GM12878 (cell line): ENCODE results near the gene ORM2. TPM values are rescaled to one million over a fixed set of nuclear protein-coding genes. Genes with fewer than 3 reads are reported as not detected.

Source experiments
- ATAC-seq: fragments of 200-7000 bp; cut with Tn5 transposase; 3 replicates; pipeline ENCODE4 v1.9.1; 2020; ENCODE audit warnings: mild to moderate bottlenecking, moderate library complexity
- BruUV-seq: library from RNA; stranded (reverse); fragments of 400-500 nt; replicated peaks from 2 replicates; lab custom pipeline; 2021; lab: Mats Ljungman, UMichigan
- CTCF ChIA-PET: fragments of 300-600 bp; sonication (Branson Sonifier 250); formaldehyde crosslinking; extraction: SDS; loops from one replicate; lab custom pipeline; 2021; ENCODE audit warnings: inconsistent platforms; lab: Yijun Ruan, JAX
- POLR2A ChIA-PET: fragments of 350-600 bp; formaldehyde crosslinking; extraction: SDS; loops from one replicate; lab custom pipeline; 2021; ENCODE audit warnings: inconsistent platforms; lab: Charles Lee
- RAD21 ChIA-PET: fragments of 300-600 bp; sonication (Branson Sonifier 250); formaldehyde crosslinking; loops from one replicate; lab custom pipeline; 2023; ENCODE audit warnings: antibody characterized with exemption; ENCODE audit not compliant: unreplicated experiment; lab: Charles Lee
- SMC1A ChIA-PET: fragments of 300-600 bp; sonication (Branson Sonifier 250); formaldehyde crosslinking; loops from one replicate; lab custom pipeline; 2023; ENCODE audit not compliant: unreplicated experiment, uncharacterized antibody; lab: Charles Lee
- DNase-seq: peaks from one replicate; pipeline ENCODE4 v3.0.0-alpha.2; 2011; ENCODE audit warnings: low read depth, low spot score
- FAIRE-seq: peaks from 3 replicates; lab custom pipeline; 2011; peaks lifted over from hg19 to GRCh38; lab: Jason Lieb, UNC
- H2AFZ ChIP-seq: 2 replicates; pipeline ENCODE4 v1.6.0; 2011; ENCODE audit warnings: low read depth, low read length, control low read depth; ENCODE audit not compliant: control insufficient read depth
- H3K27ac ChIP-seq: 2 replicates; pipeline ENCODE4 v1.5.1; 2011; ENCODE audit warnings: control low read depth; ENCODE audit not compliant: control insufficient read depth, insufficient read depth
- H3K27me3 ChIP-seq, 2 experiments: replicated peaks in 1 of 2; 2 replicates each; pipeline versions ENCODE4 v1.6.0 to v1.6.1; 2011; ENCODE audit warnings: low read length in 1 of 2; ENCODE audit not compliant: control insufficient read depth in 2 of 2, insufficient read depth in 2 of 2
- H3K36me3 ChIP-seq, 2 experiments: 2 replicates each; pipeline ENCODE4 v1.5.1; 2011; ENCODE audit warnings: low read length in 1 of 2; ENCODE audit not compliant: control insufficient read depth in 2 of 2, insufficient read depth in 2 of 2
- H3K4me1 ChIP-seq: 2 replicates; pipeline ENCODE4 v1.6.1; 2011; ENCODE audit warnings: mild to moderate bottlenecking, low read length, moderate library complexity, mixed read lengths; ENCODE audit not compliant: control insufficient read depth, insufficient read depth
- H3K4me2 ChIP-seq: 2 replicates; pipeline ENCODE4 v1.6.0; 2011; ENCODE audit warnings: control low read depth; ENCODE audit not compliant: control insufficient read depth, insufficient read depth
- H3K4me3 ChIP-seq: fragments of 200-600 bp; sonication (generic); 2 replicates; pipeline ENCODE4 v1.5.1; 2016
- H3K79me2 ChIP-seq: 2 replicates; pipeline ENCODE4 v1.6.0; 2011; ENCODE audit warnings: low read length; ENCODE audit not compliant: control insufficient read depth, insufficient read depth
- H3K9ac ChIP-seq: 2 replicates; pipeline ENCODE4 v1.8.0; 2011; ENCODE audit warnings: low read length, control low read depth, mixed read lengths; ENCODE audit not compliant: control insufficient read depth, insufficient read depth
- H3K9me3 ChIP-seq: replicated peaks from 3 replicates; pipeline ENCODE4 v1.5.1; 2011; ENCODE audit warnings: mild to moderate bottlenecking, low read length; ENCODE audit not compliant: control insufficient read depth, insufficient read depth
- H4K20me1 ChIP-seq: 2 replicates; pipeline ENCODE4 v1.6.0; 2011; ENCODE audit not compliant: control insufficient read depth, insufficient read depth
- ASH2L ChIP-seq: fragments of 300-600, 200-600 bp; sonication (generic); IDR thresholded peaks from 2 replicates; pipeline ENCODE4 v1.6.1; 2017; ENCODE audit warnings: low read depth, mild to moderate bottlenecking, borderline replicate concordance
- ATF2 ChIP-seq: IDR thresholded peaks from 2 replicates; pipeline ENCODE4 v1.6.1; 2012; ENCODE audit warnings: low read length, inconsistent platforms
- ELK1 ChIP-seq: IDR thresholded peaks from 2 replicates; pipeline ENCODE4 v1.6.1; 2012; ENCODE audit warnings: low read depth, low read length, improper control_type of control experiment
- HSF1 ChIP-seq: fragments of 150-350 bp; IDR thresholded peaks from 2 replicates; pipeline ENCODE4 v1.6.1; 2014; ENCODE audit warnings: mild to moderate bottlenecking, low read depth, low read length
- JUND ChIP-seq: IDR thresholded peaks from 2 replicates; pipeline ENCODE4 v1.6.1; 2012; ENCODE audit warnings: low read depth, mild to moderate bottlenecking, low read length, improper control_type of control experiment, moderate library complexity
- MYC ChIP-seq: IDR thresholded peaks from 2 replicates; pipeline ENCODE4 v1.6.1; 2011; ENCODE audit warnings: mild to moderate bottlenecking, low read length, moderate library complexity, inconsistent platforms; ENCODE audit not compliant: insufficient read depth, insufficient replicate concordance, insufficient read length, severe bottlenecking
- PBX3 ChIP-seq: IDR thresholded peaks from 2 replicates; pipeline ENCODE4 v1.6.1; 2011; ENCODE audit warnings: mild to moderate bottlenecking, low read depth, low read length, moderate library complexity; ENCODE audit not compliant: insufficient replicate concordance
- SRF ChIP-seq, 2 experiments: IDR thresholded peaks; 2 replicates each; pipeline ENCODE4 v1.6.1; 2011; ENCODE audit warnings: low read depth in 2 of 2, low read length in 2 of 2, mild to moderate bottlenecking in 1 of 2, moderate library complexity in 1 of 2
- TAF1 ChIP-seq: IDR thresholded peaks from 2 replicates; pipeline ENCODE4 v1.6.1; 2011; ENCODE audit warnings: mild to moderate bottlenecking, low read depth, low read length, borderline replicate concordance
- WGBS: methylation state at CpG from one replicate; pipeline ENCODE4 v1.1.6; 2016; ENCODE audit warnings: low lambda C conversion rate; ENCODE audit not compliant: insufficient replicate concordance, insufficient coverage; ENCODE audit errors: missing lambda C conversion rate; 5-methylcytosine and 5-hydroxymethylcytosine counted together
- in situ Hi-C: fragments of 300-500 bp; cut with MboI; formaldehyde crosslinking; loops from 9 replicates; pipeline ENCODE4 v1.14.3; 2018; ENCODE audit warnings: mixed read lengths
- intact Hi-C: fragments of 100-400 bp; cut with micrococcal nuclease; formaldehyde crosslinking; loops from one replicate; pipeline ENCODE4 v1.14.2; 2022; ENCODE audit not compliant: unreplicated experiment
- polyA plus RNA-seq, 11 experiments: library from polyadenylated mRNA; depleted of rRNA in 4 of 11; unstranded in 6 of 11; stranded (reverse) in 5 of 11; fragments of >200 nt; fragmentation: Nextera tagmentation in 4 of 11; fragmentation: Illumina TruSeq in 1 of 11; extraction: Ambion mirVana in 4 of 11; extraction: Trizol in 1 of 11; gene quantifications; 1 replicate in 1 of 11; 2 replicates in 10 of 11; pipeline versions ENCODE4 v1.2.1 to v1.2.3, GENCODE V29; 2011 to 2016; ENCODE audit warnings: inconsistent platforms in 2 of 11, missing spikeins in 2 of 11, low read depth in 1 of 11
- total RNA-seq, 4 experiments: library from RNA; depleted of rRNA in 3 of 4; stranded (reverse); fragments of >200 nt in 3 of 4; fragmentation: Illumina TruSeq in 1 of 4; extraction: Trizol in 1 of 4; gene quantifications; 2 replicates each; pipeline versions ENCODE4 v1.2.1 to v1.2.3, GENCODE V29; 2013 to 2021

ORM2 gene
- total and polyA plus RNA-seq, 10 of the 15 experiments (the other 5 are each of a cell fraction or from before 2014, with no cell fraction given): 0.64 TPM; not detected in 9

DNA sequence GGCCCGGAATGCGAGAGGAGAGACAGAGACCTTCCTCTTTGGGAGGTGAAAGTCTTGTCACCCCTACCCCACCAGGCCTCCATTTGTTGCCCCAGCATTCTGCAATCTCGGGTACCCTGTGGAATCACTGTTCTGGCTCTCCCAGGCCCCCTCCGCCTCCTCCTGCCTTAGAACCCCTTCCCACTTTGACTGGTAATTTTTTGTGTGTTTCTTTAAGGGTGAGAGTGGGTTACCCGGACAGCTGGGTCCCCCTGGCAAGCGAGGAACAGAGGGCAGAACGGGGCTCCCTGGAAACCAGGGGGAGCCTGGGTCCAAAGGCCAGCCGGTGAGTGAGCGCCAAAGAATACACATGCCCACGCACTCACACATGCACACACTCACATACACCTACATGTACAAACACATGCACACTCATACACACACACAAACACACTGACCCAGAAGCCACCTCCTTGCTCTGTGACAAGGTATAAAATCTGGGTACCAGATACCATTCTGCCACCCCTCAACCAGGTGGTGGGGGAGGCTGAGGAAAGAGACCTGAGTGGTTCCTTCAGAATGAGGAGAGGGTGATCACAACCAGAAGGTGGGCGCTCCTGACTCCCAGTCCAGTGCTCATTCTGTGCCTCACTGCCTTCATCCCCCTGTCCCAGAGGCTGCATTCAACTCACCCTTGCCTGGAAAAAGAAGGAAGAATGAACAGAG, 37.6 kb upstream of the ORM2 start:
- H3K79me2 ChIP-seq: no peaks in the 10 kb centered on the region
- ChIA-PET SMC1A (interaction anchor here (1.0 to 1.7 kb wide), 4 partner anchors 13 to 210 kb away, joined by 3 to 7 read pairs (median 6); no protein-coding TSS in a partner anchor), CTCF (interaction anchor here (0.6 to 5.8 kb wide), 9 partner anchors 12 to 256 kb away, joined by 3 to 61 read pairs (median 5); partner anchors contain the start of gene COL27A1), RAD21 (interaction anchor here (1.4 to 2.7 kb wide), 3 partner anchors 13 to 209 kb away, joined by 3 to 24 read pairs (median 7); no protein-coding TSS in a partner anchor), POLR2A (no interaction called here)
- no peak for DNase-seq
- 45% methylated on average over 11 of the region's 11 CpGs for WGBS
- no peak overlapping the region for H3K4me2 ChIP-seq
- no TSS peak for BruUV-seq
- in situ Hi-C loops: loop anchor here (25.0 kb wide), 1 partner anchor 205 kb away; the partner anchor contains the start of genes AMBP and KIF12
- H3K9me3 ChIP-seq: no peaks in the 10 kb centered on the region
- intact Hi-C loops: loop anchor here (1.0 kb wide), 3 partner anchors 137 to 210 kb away; partner anchors contain the start of gene COL27A1
- no peak overlapping the region for H2AFZ ChIP-seq
- no peak overlapping the region for H3K4me3 ChIP-seq
- H3K27me3 ChIP-seq: no peaks in the 10 kb centered on the region
- no peak overlapping the region for H3K27ac ChIP-seq
- 0 out of 2 replicates have a peak, but pooled peaks cover 2% of the 10 kb centered on the region for H4K20me1 ChIP-seq
- ATAC-seq: no peak
- H3K9ac ChIP-seq: no peak overlapping the region
- H3K36me3 ChIP-seq: no peaks in the 10 kb centered on the region
- TF ChIP-seq JUND (no peak), SRF (IDR thresholded peaks at IDR 0.05; ENCODE audit: low read depth in 2 of 2, low read length in 2 of 2) (no peak)
- no peaks in the 10 kb centered on the region for H3K4me1 ChIP-seq
- FAIRE-seq: no peak

DNA sequence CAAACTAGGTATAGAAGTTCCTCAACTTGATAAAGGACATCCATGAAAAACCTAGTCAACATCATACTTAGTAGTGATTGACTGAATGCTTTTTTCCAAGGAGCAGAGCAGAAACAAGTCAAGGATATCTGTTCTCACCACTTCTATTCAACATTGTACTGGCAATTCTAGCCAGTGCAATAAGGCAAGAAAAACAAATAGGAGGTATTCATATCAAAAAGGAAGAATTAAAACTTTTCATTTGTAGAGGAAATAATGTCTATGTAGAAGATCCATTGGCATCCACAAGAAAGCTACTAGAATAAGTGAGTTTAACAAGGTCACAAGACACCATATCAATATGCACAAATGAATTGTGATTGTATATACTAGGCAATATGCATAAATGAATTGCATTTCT, 35.0 kb upstream of the ORM2 start:
- no peaks in the 10 kb centered on the region for H3K79me2 ChIP-seq
- intact Hi-C loops: no loop called here
- SMC1A ChIA-PET: interaction anchor here (0.6 kb wide), 1 partner anchor 157 kb away, joined by 3 read pairs; no protein-coding TSS in a partner anchor
- FAIRE-seq (no peak), DNase-seq (no peak), ATAC-seq (no peak)
- no TSS peak for BruUV-seq
- CTCF ChIA-PET: interaction anchor here (0.6 to 5.8 kb wide), 3 partner anchors 212 to 910 kb away, joined by 3 to 61 read pairs (median 4); no protein-coding TSS in a partner anchor
- H2AFZ ChIP-seq: no peak overlapping the region
- H3K27me3 ChIP-seq: no peaks in the 10 kb centered on the region
- H3K9ac ChIP-seq: no peak overlapping the region
- RAD21 ChIA-PET: no interaction called here
- H4K20me1 ChIP-seq: 0 out of 2 replicates have a peak, but pooled peaks cover 2% of the 10 kb centered on the region
- no peaks in the 10 kb centered on the region for H3K4me1 ChIP-seq
- no peak overlapping the region for H3K27ac ChIP-seq
- no peak overlapping the region for H3K4me2 ChIP-seq
- H3K4me3 ChIP-seq: no peak overlapping the region
- no peaks in the 10 kb centered on the region for H3K36me3 ChIP-seq
- in situ Hi-C loops: loop anchor here (25.0 kb wide), 1 partner anchor 207 kb away; the partner anchor contains the start of genes AMBP and KIF12
- POLR2A ChIA-PET: no interaction called here
- H3K9me3 ChIP-seq: no peaks in the 10 kb centered on the region
- TF ChIP-seq TAF1 (no peak), PBX3 (no peak), MYC (no peak), ASH2L (no peak), ATF2 (no peak), ELK1 (no peak), HSF1 (no peak)
